Measurements from ENCODE around the gene UBTF. TPM values are rescaled to one million over a fixed set of nuclear protein-coding genes. Genes with fewer than 3 reads are reported as not detected.
A peak's percentile ranks its signal among the peaks of the same experiment; 100 is the strongest.

UBTF gene
- total and polyA plus RNA-seq, 8 donors: 31.9 to 51.8 (median 39.5) TPM

DNA sequence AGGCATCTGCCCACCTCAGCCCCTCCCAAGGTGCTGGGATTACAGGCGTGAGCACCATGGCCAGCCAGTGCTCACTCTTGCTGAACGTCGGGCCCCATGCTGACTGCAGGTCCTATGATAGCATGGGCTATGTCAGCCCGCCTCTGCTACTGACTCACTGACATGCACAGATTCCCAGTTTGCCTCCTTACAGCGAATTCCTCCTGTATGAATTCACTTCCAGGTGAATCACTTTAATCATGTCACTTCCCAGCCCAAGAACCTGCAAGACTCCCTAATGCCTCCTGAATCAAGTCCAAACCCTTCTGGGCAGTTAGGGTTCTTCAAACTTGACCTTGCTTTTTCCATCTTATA, 16.1 kb upstream of the UBTF start:
- no peak for DNase-seq
- ATAC-seq: peak in 1 of 4 donors; percentile 13
- H3K4me3 ChIP-seq: no peak overlapping the region
- no peaks in the 10 kb centered on the region for H3K36me3 ChIP-seq
- H3K27ac ChIP-seq: peak overlapping the region in 1 of 4 donors; percentile 59
- H3K4me1 ChIP-seq: no peaks in the 10 kb centered on the region
- no peaks in the 10 kb centered on the region for H3K27me3 ChIP-seq
- TF ChIP-seq CTCF (IDR thresholded peaks at IDR 0.05): no peak
- no peak for FAIRE-seq
- 88 to 89% methylated on average over 5 of the region's 5 CpGs for WGBS, 2 donors
- no peaks in the 10 kb centered on the region for H3K9me3 ChIP-seq
- intact Hi-C loops (cut with DNase I): no loop called here

DNA sequence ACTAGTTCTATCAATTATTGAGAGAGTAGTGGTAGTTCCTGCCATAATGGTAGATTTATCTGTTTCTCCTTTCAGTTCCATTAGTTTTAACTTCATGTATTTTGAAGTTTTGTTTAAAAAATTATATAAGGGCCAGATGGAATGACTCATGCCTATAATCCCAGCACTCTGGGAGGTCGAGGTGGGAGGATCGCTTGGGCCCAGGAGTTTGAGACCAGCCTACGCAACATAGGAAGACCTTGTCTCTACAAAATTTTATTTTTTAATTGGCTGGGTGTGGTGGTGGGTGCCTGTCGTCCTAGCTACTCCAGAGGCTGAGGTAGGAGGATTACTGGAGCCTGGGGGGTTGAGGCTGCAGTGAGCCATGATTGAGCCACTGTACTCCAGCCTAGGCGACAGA, 14.1 kb upstream of the UBTF start:
- Histone ChIP-seq H3K4me1 (no peaks in the 10 kb centered on the region), H3K4me3 (no peak overlapping the region)
- ATAC-seq: no peak

DNA sequence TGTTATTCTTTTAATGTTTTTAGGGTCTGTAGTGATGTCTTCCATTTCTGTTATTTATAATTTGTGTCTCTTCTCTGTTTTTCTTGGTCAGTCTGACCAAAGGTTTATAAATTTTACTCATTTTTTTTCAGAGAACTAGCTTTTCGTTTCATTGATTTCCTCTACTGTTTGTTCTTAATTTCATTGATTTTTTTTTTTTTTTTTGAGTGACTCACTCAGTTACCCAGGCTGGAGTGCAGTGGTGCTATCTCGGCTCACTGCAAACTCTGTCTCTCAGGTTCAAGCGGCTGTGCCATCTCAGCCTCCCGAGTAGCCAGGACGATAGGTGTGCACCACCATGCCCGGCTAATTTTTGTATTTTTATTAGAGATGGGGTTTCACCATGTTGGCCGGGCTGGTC, 12.6 kb upstream of the UBTF start:
- no peaks in the 10 kb centered on the region for H3K27me3 ChIP-seq
- no peak overlapping the region for H3K27ac ChIP-seq
- 63 to 75% methylated on average over 7 of the region's 7 CpGs for WGBS, 2 donors
- H3K9me3 ChIP-seq: no peaks in the 10 kb centered on the region
- FAIRE-seq (no peak), DNase-seq (no peak), ATAC-seq (no peak)
- H3K36me3 ChIP-seq: no peaks in the 10 kb centered on the region
- intact Hi-C loops (cut with DNase I): no loop called here
- no peak overlapping the region for H3K4me3 ChIP-seq
- TF ChIP-seq CTCF (IDR thresholded peaks at IDR 0.05): no peak
- no peaks in the 10 kb centered on the region for H3K4me1 ChIP-seq

More for the DNA sequence above, 14.1 kb upstream of the UBTF start:
- H3K9me3 ChIP-seq: no peaks in the 10 kb centered on the region
- FAIRE-seq (no peak), DNase-seq (no peak)
- H3K36me3 ChIP-seq: no peaks in the 10 kb centered on the region
- H3K27ac ChIP-seq: no peak overlapping the region
- no peak for TF ChIP-seq CTCF (IDR thresholded peaks at IDR 0.05)
- intact Hi-C loops (cut with DNase I): no loop called here
- H3K27me3 ChIP-seq: no peaks in the 10 kb centered on the region
- WGBS, 2 donors: 77 to 89% methylated on average over 5 of the region's 5 CpGs

DNA sequence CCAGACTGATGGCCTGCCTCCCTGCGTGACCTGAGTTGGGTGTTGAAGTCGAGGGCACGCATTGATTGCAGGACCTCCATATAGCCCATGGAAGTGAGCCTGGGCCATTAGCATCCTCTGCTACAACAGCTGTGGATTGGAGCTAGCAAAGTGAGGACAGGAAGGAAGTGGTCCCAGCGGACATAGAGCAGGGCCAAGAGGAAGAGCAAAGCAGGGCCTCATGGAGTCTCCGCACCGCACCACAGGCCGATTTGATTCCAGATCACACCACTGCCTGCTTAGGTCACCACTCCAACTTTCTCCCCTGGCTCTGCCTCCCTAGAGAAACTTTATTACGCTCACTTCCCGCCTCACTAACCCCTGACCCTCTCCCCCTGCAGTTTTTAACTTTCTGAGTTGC, 10.7 kb upstream of the UBTF start:
- no peak for DNase-seq
- H3K27me3 ChIP-seq: no peaks in the 10 kb centered on the region
- 81 to 84% methylated on average over 9 of the region's 9 CpGs for WGBS, 2 donors
- intact Hi-C loops (cut with DNase I): no loop called here
- ATAC-seq: no peak
- H3K4me1 ChIP-seq: no peaks in the 10 kb centered on the region
- H3K27ac ChIP-seq: no peak overlapping the region
- TF ChIP-seq CTCF (IDR thresholded peaks at IDR 0.05): no peak
- FAIRE-seq: no peak
- H3K36me3 ChIP-seq: no peaks in the 10 kb centered on the region
- H3K4me3 ChIP-seq: no peak overlapping the region
- no peaks in the 10 kb centered on the region for H3K9me3 ChIP-seq

- H3K9me3 ChIP-seq: no peaks in the 10 kb centered on the region
- 82 to 88% methylated on average over 6 of the region's 6 CpGs for WGBS, 2 donors
- DNase-seq: no peak
- no peak for FAIRE-seq
- H3K27me3 ChIP-seq: no peaks in the 10 kb centered on the region
- no peak overlapping the region for H3K4me3 ChIP-seq
- H3K4me1 ChIP-seq: peaks cover 0 to 3% (median 0%) of the 10 kb centered on the region in 3 donors
- H3K27ac ChIP-seq: no peak overlapping the region
- no peak for ATAC-seq
- intact Hi-C loops (cut with DNase I): no loop called here
- H3K36me3 ChIP-seq: no peaks in the 10 kb centered on the region
- no peak for TF ChIP-seq CTCF (IDR thresholded peaks at IDR 0.05)
Observed at GRCh38 chr17:44229090-44229489, 9.6 kb upstream of the UBTF start.

Measured in pancreas (tissue), 10 donors.